Ascending aorta (tissue), 2 donors: Measurements from ENCODE around the gene TRPM3. TPM values are rescaled to one million over a fixed set of nuclear protein-coding genes. Genes with fewer than 3 reads are reported as not detected.
A peak's percentile ranks its signal among the peaks of the same experiment; 100 is the strongest.

Experiments
- DNase-seq, 2 donors: peaks; one replicate each; pipeline ENCODE4 v3.0.0-alpha.2; 2019; ENCODE audit warnings: low spot score in 2 of 2
- H3K27ac ChIP-seq, 2 donors: fragments of 200-600 bp; sonication (generic); one replicate each; pipeline ENCODE4 v1.5.1; 2016 to 2017; ENCODE audit warnings: mild to moderate bottlenecking in 1 of 2
- H3K27me3 ChIP-seq: fragments of 200-600 bp; sonication (generic); one replicate; pipeline ENCODE4 v1.5.1; 2017
- H3K36me3 ChIP-seq, 2 donors: fragments of 200-600 bp; sonication (generic); one replicate each; pipeline ENCODE4 v1.5.1; 2016
- H3K4me1 ChIP-seq, 2 donors: fragments of 200-600 bp; sonication (generic); one replicate each; pipeline ENCODE4 v1.5.1; 2016 to 2017; ENCODE audit warnings: mild to moderate bottlenecking in 1 of 2
- H3K4me3 ChIP-seq, 2 donors: fragments of 200-600 bp; sonication (generic); one replicate each; pipeline ENCODE4 v1.5.1; 2016 to 2017; ENCODE audit warnings: mild to moderate bottlenecking in 1 of 2
- H3K9me3 ChIP-seq, 2 donors: fragments of 200-600 bp; sonication (generic); one replicate each; pipeline ENCODE4 v1.5.1; 2016
- intact Hi-C: fragments of 100-400 bp; cut with DNase I; formaldehyde crosslinking; loops from one replicate; pipeline ENCODE4 v1.15.1; 2023
- total RNA-seq: library from RNA; depleted of rRNA; stranded (reverse); fragments of >200 nt; gene quantifications from one replicate; pipeline ENCODE4 v1.1.0, GENCODE V29; 2016
- TF ChIP-seq, protein P1 (sequence below), 3 experiments: fragments of 200-600 bp in 2 of 3; fragments of 450-650 bp in 1 of 3; sonication (generic) in 2 of 3; IDR thresholded peaks; one replicate each; pipeline ENCODE4 v1.5.1; 2016 to 2019; ENCODE audit warnings: antibody characterized with exemption in 3 of 3, mild to moderate bottlenecking in 1 of 3, moderate library complexity in 1 of 3

TRPM3 gene
- total RNA-seq, 1 donor from 2014 or later = 3.3 TPM

DNA sequence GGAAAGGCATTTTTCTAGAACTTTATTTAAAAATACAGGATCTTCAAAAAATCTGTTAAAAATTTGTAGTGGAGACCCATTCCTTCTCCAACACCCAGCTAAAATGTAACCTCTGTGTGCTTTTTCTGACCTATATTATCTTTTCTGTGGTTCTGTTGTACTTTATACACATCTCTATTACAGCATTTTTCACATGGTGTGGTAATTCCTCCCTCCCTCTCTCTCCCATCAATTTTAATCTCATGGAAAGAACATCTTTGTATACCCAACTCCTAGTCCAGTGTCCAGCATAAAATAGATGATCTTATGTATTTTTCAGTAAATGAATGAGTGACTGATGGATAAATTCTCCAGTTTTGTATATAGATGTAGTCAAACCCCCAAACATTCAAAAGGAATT lies 523.5 kb downstream of the TRPM3 start:
- peaks cover 0 to 21% of the 10 kb centered on the region in 2 donors for H3K4me1 ChIP-seq
- intact Hi-C loops = no loop called here
- no peaks in the 10 kb centered on the region for H3K9me3 ChIP-seq
- no peak overlapping the region for H3K27ac ChIP-seq
- H3K27me3 ChIP-seq = no peaks in the 10 kb centered on the region
- H3K36me3 ChIP-seq = no peaks in the 10 kb centered on the region
- TF ChIP-seq, protein P1, sequence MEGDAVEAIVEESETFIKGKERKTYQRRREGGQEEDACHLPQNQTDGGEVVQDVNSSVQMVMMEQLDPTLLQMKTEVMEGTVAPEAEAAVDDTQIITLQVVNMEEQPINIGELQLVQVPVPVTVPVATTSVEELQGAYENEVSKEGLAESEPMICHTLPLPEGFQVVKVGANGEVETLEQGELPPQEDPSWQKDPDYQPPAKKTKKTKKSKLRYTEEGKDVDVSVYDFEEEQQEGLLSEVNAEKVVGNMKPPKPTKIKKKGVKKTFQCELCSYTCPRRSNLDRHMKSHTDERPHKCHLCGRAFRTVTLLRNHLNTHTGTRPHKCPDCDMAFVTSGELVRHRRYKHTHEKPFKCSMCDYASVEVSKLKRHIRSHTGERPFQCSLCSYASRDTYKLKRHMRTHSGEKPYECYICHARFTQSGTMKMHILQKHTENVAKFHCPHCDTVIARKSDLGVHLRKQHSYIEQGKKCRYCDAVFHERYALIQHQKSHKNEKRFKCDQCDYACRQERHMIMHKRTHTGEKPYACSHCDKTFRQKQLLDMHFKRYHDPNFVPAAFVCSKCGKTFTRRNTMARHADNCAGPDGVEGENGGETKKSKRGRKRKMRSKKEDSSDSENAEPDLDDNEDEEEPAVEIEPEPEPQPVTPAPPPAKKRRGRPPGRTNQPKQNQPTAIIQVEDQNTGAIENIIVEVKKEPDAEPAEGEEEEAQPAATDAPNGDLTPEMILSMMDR (IDR thresholded peaks at IDR 0.05) = no peak
- H3K4me3 ChIP-seq = no peak overlapping the region
- no peak for DNase-seq

DNA sequence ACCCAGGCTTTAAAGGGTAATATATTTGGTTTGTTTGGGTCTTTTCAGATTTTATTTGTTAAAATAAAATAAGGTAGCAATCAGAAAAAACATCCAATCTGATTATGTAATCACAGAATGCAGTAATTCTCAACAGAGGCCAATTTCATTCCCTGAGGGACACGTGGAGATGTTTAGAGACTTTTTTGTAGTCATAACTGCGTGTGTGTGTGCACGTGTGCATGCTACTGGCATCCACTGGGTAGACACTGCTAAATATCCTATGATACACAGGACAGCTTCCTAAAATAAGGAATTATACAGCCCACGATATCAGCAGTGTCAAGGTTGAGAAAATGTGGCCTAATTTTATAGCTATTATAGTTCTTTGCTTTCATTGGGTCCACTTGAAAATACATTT lies 526.2 kb downstream of the TRPM3 start:
- intact Hi-C loops = no loop called here
- no peaks in the 10 kb centered on the region for H3K27me3 ChIP-seq

DNA sequence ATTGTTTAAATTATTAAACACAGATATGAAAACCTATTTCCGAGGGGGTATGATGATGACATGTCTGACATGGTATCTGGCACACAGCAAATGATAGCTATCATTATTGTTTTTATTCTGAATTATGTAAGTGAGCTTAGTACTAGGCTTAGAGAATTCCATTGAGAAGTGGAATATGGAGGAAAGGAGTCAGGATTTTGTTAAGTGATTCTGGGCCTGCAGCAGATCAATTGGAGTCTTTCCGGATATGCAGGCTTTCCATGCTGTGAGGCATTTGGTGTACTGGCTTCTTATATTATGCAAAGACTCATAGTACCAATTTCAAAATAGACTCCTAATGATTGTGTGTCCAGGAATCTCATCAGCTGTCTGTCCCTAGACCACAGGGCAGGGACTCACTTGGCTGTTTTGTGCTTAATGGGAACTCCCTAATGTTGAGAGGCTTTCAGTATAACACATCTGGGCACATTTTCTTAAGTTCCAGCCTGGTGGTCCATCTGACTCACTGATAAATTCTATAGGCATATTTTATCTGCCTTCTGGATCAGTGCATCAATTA lies 527.0 kb downstream of the TRPM3 start:
- Histone ChIP-seq H3K4me3 (no peak overlapping the region), H3K9me3 (no peaks in the 10 kb centered on the region), H3K27ac (peak overlapping the region in 1 of 2 donors; percentile 18), H3K27me3 (no peaks in the 10 kb centered on the region), H3K4me1 (peaks cover 0 to 14% of the 10 kb centered on the region in 2 donors), H3K36me3 (no peaks in the 10 kb centered on the region)
- no peak for DNase-seq
- intact Hi-C loops = no loop called here
- TF ChIP-seq, protein P1 (IDR thresholded peaks at IDR 0.05) = no peak

More for the DNA sequence above, 526.2 kb downstream of the TRPM3 start:
- TF ChIP-seq, protein P1 (IDR thresholded peaks at IDR 0.05) = no peak
- Histone ChIP-seq H3K4me1 (peaks cover 0 to 17% of the 10 kb centered on the region in 2 donors), H3K9me3 (no peaks in the 10 kb centered on the region), H3K4me3 (no peak overlapping the region), H3K27ac (peak overlapping the region in 1 of 2 donors; percentile 18), H3K36me3 (no peaks in the 10 kb centered on the region)
- no peak for DNase-seq

DNA sequence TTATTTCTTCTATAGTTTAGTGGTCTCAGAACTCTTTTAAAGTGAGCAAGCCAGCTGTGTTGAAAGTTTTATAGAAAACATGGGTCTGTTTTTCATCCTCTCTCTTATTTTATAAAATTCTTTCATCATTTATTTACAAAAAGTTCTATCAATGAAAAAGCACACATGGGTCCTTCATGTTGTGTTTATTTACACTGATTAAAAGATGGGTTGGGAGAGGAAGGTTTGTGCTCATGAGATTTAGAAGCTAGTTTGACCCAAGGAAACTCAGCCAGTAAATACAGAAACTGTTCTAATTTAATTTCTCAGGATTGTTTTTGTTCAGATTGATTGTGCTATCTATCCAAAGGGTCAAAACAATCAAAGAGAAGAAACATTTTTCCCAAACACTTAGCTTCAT lies 528.2 kb downstream of the TRPM3 start:
- no peaks in the 10 kb centered on the region for H3K36me3 ChIP-seq
- no peaks in the 10 kb centered on the region for H3K27me3 ChIP-seq
- H3K4me3 ChIP-seq = no peak overlapping the region
- no peak for DNase-seq
- peaks cover 0 to 24% of the 10 kb centered on the region in 2 donors for H3K4me1 ChIP-seq
- TF ChIP-seq, protein P1 (IDR thresholded peaks at IDR 0.05) = no peak
- H3K9me3 ChIP-seq = no peaks in the 10 kb centered on the region
- peak overlapping the region in 1 of 2 donors; percentile 30 for H3K27ac ChIP-seq
- intact Hi-C loops = no loop called here

DNA sequence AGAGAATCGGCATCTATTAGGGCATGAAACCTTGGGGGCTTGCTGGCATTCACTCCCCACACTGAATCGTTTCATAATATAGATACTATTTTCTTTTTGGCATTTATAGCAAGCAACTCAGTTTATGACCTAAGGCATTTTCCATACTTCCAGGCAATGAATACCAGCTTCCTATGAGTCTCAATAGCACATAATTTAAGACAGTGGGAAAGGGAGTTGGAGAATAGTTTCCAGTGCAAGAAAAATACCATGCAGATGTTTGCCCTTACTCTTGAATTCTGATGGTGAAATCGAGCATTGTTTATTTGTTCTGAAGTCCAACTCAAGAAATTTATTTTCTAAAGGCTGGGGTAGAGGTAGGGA lies 531.1 kb downstream of the TRPM3 start:
- Histone ChIP-seq H3K27me3 (no peaks in the 10 kb centered on the region), H3K36me3 (no peaks in the 10 kb centered on the region), H3K4me3 (peak overlapping the region in 1 of 2 donors; percentile 11), H3K27ac (peak overlapping the region; percentile 91 to 93), H3K4me1 (peaks cover 10 to 51% of the 10 kb centered on the region in 2 donors), H3K9me3 (no peaks in the 10 kb centered on the region)
- intact Hi-C loops = loop anchor here (1.0 to 2.0 kb wide), 2 partner anchors 109 to 170 kb away; no protein-coding TSS in a partner anchor
- no peak for DNase-seq
- TF ChIP-seq, protein P1 (IDR thresholded peaks at IDR 0.05) = no peak
